ENCODE measurements around the gene FAM13A. TPM values are rescaled to one million over a fixed set of nuclear protein-coding genes. Genes with fewer than 3 reads are reported as not detected.
A peak's percentile ranks its signal among the peaks of the same experiment; 100 is the strongest.

The FAM13A gene
- total RNA-seq, 1 donor from 2014 or later, result 2.7 TPM

DNA sequence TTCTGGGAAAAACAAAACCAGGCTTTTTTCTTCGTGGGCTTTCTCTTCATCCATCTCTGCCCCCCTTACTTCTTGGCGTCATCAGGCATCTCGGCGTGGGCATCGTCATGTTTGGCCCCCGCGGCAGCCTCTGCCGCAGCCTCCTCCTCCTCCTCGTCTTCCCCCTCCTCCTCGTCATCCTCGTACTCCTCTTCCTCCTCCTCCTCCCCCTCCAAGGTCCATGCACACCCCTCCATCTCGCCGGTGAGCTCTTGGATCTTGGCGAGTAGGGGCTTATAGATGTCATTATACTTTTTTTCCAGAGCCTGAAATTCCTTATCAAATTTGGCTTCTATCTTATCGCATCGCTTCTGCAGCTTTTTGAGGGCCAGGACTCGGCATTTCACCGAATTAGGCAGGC lies 359.8 kb downstream of the FAM13A start:
- H3K4me3 Mint-ChIP-seq, result peak overlapping the region; percentile 89

DNA sequence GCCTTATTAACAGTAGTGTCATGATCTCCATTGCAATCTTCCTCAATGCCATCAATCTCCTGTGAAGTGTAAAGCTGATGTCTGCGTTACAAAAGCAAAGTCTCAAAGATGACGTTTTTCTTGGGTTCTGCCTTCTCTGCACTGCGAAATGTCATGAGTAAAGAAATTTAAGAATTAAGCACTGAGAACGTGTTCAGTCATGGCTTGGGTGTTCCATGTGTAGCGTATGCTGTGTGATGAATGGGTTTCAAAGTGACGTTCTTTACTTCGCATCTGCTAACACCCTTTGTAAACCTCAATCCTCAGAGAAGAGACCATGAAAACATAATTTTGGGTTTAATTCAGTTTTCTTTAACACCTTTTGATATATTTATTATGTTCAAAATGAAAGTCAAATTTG lies 360.4 kb downstream of the FAM13A start:
- no peak for DNase-seq
- CTCF ChIA-PET, result no interaction called here
- ATAC-seq (ENCODE audit: low read depth), result no peak
- no peaks in the 10 kb centered on the region for H3K9me3 Mint-ChIP-seq
- H3K27me3 Mint-ChIP-seq, result no peaks in the 10 kb centered on the region
- peak overlapping the region; percentile 89 for H3K4me3 Mint-ChIP-seq
- H3K4me1 Mint-ChIP-seq, result peaks cover 9% of the 10 kb centered on the region
- intact Hi-C loops (cut with micrococcal nuclease), result loop anchor here (1.0 to 10.0 kb wide), 2 partner anchors 104 to 418 kb away; partner anchors contain the start of genes HERC3 and TIGD2
- H3K36me3 Mint-ChIP-seq (ENCODE audit: low read depth), result peaks cover 38% of the 10 kb centered on the region
- TF ChIP-seq, protein P1, sequence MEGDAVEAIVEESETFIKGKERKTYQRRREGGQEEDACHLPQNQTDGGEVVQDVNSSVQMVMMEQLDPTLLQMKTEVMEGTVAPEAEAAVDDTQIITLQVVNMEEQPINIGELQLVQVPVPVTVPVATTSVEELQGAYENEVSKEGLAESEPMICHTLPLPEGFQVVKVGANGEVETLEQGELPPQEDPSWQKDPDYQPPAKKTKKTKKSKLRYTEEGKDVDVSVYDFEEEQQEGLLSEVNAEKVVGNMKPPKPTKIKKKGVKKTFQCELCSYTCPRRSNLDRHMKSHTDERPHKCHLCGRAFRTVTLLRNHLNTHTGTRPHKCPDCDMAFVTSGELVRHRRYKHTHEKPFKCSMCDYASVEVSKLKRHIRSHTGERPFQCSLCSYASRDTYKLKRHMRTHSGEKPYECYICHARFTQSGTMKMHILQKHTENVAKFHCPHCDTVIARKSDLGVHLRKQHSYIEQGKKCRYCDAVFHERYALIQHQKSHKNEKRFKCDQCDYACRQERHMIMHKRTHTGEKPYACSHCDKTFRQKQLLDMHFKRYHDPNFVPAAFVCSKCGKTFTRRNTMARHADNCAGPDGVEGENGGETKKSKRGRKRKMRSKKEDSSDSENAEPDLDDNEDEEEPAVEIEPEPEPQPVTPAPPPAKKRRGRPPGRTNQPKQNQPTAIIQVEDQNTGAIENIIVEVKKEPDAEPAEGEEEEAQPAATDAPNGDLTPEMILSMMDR (IDR thresholded peaks at IDR 0.05), result no peak
- POLR2A ChIA-PET, result interaction anchor here (1.6 kb wide), 1 partner anchor 105 kb away, joined by 6 read pairs; the partner anchor contains the start of gene HERC3
- no peak overlapping the region for H3K27ac Mint-ChIP-seq

More for the DNA sequence above, 359.8 kb downstream of the FAM13A start:
- ChIA-PET CTCF (no interaction called here), POLR2A (interaction anchor here (1.6 kb wide), 1 partner anchor 105 kb away, joined by 6 read pairs; the partner anchor contains the start of gene HERC3)
- Mint-ChIP-seq H3K27me3 (no peaks in the 10 kb centered on the region), H3K27ac (peak overlapping the region; percentile 78), H3K9me3 (no peaks in the 10 kb centered on the region), H3K36me3 (ENCODE audit: low read depth) (peaks cover 39% of the 10 kb centered on the region), H3K4me1 (peaks cover 9% of the 10 kb centered on the region)
- intact Hi-C loops (cut with micrococcal nuclease), result loop anchor here (1.0 to 10.0 kb wide), 2 partner anchors 105 to 418 kb away; partner anchors contain the start of genes HERC3 and TIGD2
- DNase-seq, result no peak
- no peak for ATAC-seq (ENCODE audit: low read depth)
- TF ChIP-seq, protein P1 (IDR thresholded peaks at IDR 0.05), result no peak

DNA sequence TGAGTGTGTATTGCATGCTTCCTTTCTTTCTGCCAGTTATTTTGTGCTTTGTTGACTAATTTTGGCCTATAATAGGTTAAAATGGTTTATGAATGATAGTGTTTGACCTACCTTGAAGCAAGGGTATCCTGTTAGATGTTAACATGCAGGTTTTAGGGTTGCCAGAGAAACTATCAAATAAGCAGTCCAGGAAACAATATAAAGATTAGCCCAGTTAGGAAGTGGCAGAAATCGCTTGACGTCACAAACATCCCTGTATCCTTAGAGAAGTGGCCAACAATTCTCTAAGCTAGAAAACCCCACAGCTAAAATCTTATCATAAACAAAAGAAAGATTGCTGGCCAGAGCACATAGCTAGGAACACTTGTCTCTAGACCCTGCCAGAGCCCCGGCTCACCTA lies 363.2 kb downstream of the FAM13A start:
- TF ChIP-seq, protein P1 (IDR thresholded peaks at IDR 0.05), result no peak
- ATAC-seq (ENCODE audit: low read depth) (no peak), DNase-seq (no peak)
- H3K27me3 Mint-ChIP-seq, result no peaks in the 10 kb centered on the region
- no peak overlapping the region for H3K27ac Mint-ChIP-seq
- H3K4me3 Mint-ChIP-seq, result no peak overlapping the region
- peaks cover 7% of the 10 kb centered on the region for H3K4me1 Mint-ChIP-seq
- intact Hi-C loops (cut with micrococcal nuclease), result loop anchor here (10.0 kb wide), 1 partner anchor 421 kb away; the partner anchor contains the start of gene TIGD2
- H3K36me3 Mint-ChIP-seq (ENCODE audit: low read depth), result peaks cover 53% of the 10 kb centered on the region
- ChIA-PET POLR2A (no interaction called here), CTCF (no interaction called here)
- no peaks in the 10 kb centered on the region for H3K9me3 Mint-ChIP-seq

DNA sequence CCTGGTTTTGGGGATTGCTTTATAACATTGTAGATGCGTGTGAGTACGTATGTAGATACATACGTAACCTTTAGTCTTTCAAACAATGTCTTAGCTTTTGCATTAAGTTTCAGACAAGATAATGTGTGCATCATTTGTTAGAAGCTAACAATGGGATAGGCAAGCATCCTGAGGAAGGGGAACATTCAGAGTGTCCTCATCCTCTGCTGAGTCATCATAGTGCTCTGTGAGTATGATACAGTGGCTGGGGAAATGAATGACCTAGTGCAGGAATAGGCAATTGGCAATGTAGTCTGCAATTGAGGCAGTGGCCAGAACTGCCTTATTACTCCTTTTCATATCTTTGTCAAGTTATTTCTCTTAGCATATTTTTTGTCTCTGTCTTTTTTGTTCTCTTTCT lies 366.6 kb downstream of the FAM13A start:
- no peak for ATAC-seq (ENCODE audit: low read depth)
- peaks cover 62% of the 10 kb centered on the region for H3K36me3 Mint-ChIP-seq (ENCODE audit: low read depth)
- DNase-seq, result no peak
- H3K4me1 Mint-ChIP-seq, result no peaks in the 10 kb centered on the region
- TF ChIP-seq, protein P1 (IDR thresholded peaks at IDR 0.05), result no peak
- ChIA-PET POLR2A (no interaction called here), CTCF (no interaction called here)
- intact Hi-C loops (cut with micrococcal nuclease), result loop anchor here (10.0 kb wide), 1 partner anchor 424 kb away; the partner anchor contains the start of gene TIGD2
- no peaks in the 10 kb centered on the region for H3K27me3 Mint-ChIP-seq
- H3K4me3 Mint-ChIP-seq, result no peak overlapping the region
- no peak overlapping the region for H3K27ac Mint-ChIP-seq
- no peaks in the 10 kb centered on the region for H3K9me3 Mint-ChIP-seq

DNA sequence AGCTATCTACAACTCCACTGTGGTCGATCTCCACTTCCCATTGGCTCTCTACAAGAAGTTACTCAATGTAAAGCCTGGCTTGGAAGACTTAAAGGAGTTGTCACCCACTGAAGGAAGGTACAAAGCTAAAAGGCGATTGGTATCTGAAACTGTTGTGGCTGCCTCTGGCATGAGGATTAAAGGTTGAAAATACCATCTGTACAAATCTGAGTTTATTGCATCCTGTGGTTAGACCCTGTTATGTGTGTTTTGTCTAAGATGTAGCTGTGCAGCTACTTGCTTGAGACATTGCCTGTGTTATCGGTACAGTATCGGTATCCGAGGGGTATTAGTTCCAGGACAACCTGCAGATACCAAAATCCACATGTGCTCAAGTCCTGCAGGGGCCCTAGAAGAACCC lies 375.8 kb downstream of the FAM13A start:
- intact Hi-C loops (cut with micrococcal nuclease), result no loop called here
- DNase-seq (no peak), ATAC-seq (ENCODE audit: low read depth) (no peak)
- CTCF ChIA-PET, result no interaction called here
- H3K27me3 Mint-ChIP-seq, result no peaks in the 10 kb centered on the region
- no peaks in the 10 kb centered on the region for H3K4me1 Mint-ChIP-seq
- no peaks in the 10 kb centered on the region for H3K9me3 Mint-ChIP-seq
- no peak overlapping the region for H3K4me3 Mint-ChIP-seq
- TF ChIP-seq, protein P1 (IDR thresholded peaks at IDR 0.05), result no peak
- no peak overlapping the region for H3K27ac Mint-ChIP-seq
- POLR2A ChIA-PET, result no interaction called here
- H3K36me3 Mint-ChIP-seq (ENCODE audit: low read depth), result peaks cover 84% of the 10 kb centered on the region

Other genes with a start within 250 kb of the FAM13A start
- 7.0 and 8.2 TPM in 2 replicates for gene TIGD2, start 54.3 kb upstream of the FAM13A start, total RNA-seq

All from activated B cell treated with CpG ODN at 0.5 μM for 24 hours (primary cell).